Vagina (tissue), 2 donors: ENCODE measurements around the gene LYRM1. TPM values are rescaled to one million over a fixed set of nuclear protein-coding genes. Genes with fewer than 3 reads are reported as not detected.

Source experiments
- DNase-seq, 2 donors: peaks; one replicate each; pipeline ENCODE4 v3.0.0-alpha.2; 2017; ENCODE audit errors: extremely low spot score in 2 of 2
- H3K27ac ChIP-seq: fragments of 200-600 bp; sonication (generic); one replicate; pipeline ENCODE4 v1.5.1; 2019
- H3K27me3 ChIP-seq: fragments of 200-600 bp; sonication (generic); one replicate; pipeline ENCODE4 v1.5.1; 2019
- H3K36me3 ChIP-seq, 2 donors: fragments of 200-600 bp; sonication (generic); one replicate each; pipeline ENCODE4 v1.5.1; 2017 to 2019
- H3K4me1 ChIP-seq: fragments of 200-600 bp; sonication (generic); one replicate; pipeline ENCODE4 v1.5.1; 2019
- H3K4me3 ChIP-seq, 2 donors: fragments of 200-600 bp; sonication (generic); 1 replicate in 1 of 2; 2 replicates in 1 of 2; pipeline ENCODE4 v1.5.1; 2016 to 2019
- H3K9me3 ChIP-seq: fragments of 200-600 bp; sonication (generic); one replicate; pipeline ENCODE4 v1.5.1; 2019
- POLR2A ChIP-seq, 2 donors: fragments of 450-650 bp; IDR thresholded peaks; one replicate each; pipeline ENCODE4 v1.6.1; 2017; ENCODE audit warnings: antibody characterized with exemption in 2 of 2, mild to moderate bottlenecking in 2 of 2, moderate library complexity in 2 of 2
- POLR2AphosphoS5 ChIP-seq, 2 donors: sonication (generic); formaldehyde crosslinking; IDR thresholded peaks; one replicate each; pipeline ENCODE4 v1.9.0; 2017; ENCODE audit warnings: antibody characterized with exemption in 2 of 2, mild to moderate bottlenecking in 2 of 2, low read depth in 1 of 2; ENCODE audit not compliant: insufficient read depth in 1 of 2
- intact Hi-C: fragments of 100-400 bp; cut with DNase I; formaldehyde crosslinking; loops from one replicate; pipeline ENCODE4 v1.15.1; 2023
- total RNA-seq: library from RNA; depleted of rRNA; stranded (reverse); fragments of >200 nt; gene quantifications from one replicate; pipeline ENCODE4 v1.2.3, GENCODE V29; 2016
- TF ChIP-seq, protein P1 (sequence below), 3 experiments: fragments of 450-650 bp in 2 of 3; fragments of 200-600 bp in 1 of 3; sonication (generic) in 1 of 3; IDR thresholded peaks; one replicate each; pipeline ENCODE4 v1.5.1; 2017 to 2019; ENCODE audit warnings: antibody characterized with exemption in 3 of 3, mild to moderate bottlenecking in 2 of 3, moderate library complexity in 2 of 3

Gene LYRM1
- total RNA-seq, 1 donor from 2014 or later: 23.6 TPM

DNA sequence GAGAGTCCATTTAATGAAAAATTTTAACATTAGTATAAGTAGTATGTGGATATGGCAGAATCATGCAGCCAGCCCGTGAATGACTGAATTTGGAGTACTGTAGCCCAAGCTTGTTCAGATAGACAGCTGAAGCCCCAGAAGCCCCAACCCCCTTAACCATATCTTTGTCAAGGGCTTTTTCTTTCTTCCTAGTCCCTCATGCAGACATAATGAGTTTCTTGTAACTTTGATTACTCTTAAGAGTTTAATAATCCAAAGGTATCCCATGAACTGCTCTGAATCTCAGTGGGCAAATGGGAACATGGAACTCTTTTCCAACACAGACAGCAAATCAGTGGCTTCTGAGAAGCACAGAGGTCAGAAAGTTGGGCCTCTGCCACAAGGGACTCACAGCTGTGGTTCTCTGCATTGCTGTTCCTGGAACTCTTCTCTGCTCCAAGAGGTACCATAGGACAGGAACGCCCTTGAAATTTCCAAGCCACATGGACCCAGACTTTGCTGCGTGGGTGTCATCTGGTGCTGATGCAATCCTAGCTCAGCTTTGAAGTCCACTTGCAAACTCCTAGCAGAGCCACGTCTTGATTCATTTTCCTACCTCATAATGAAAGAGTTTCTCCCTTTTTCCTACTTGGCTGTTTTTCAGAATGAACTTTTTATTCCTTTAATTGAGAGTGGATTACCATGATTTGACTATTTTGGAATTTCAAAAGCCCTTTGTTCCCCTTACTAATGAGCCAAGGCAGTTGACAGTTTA is 18.1 kb downstream of the LYRM1 start:
- H3K4me1 ChIP-seq: peaks cover 9% of the 10 kb centered on the region
- H3K27ac ChIP-seq: no peak overlapping the region
- no peaks in the 10 kb centered on the region for H3K36me3 ChIP-seq
- intact Hi-C loops: no loop called here
- no peaks in the 10 kb centered on the region for H3K9me3 ChIP-seq
- no peak for DNase-seq
- TF ChIP-seq, protein P1, sequence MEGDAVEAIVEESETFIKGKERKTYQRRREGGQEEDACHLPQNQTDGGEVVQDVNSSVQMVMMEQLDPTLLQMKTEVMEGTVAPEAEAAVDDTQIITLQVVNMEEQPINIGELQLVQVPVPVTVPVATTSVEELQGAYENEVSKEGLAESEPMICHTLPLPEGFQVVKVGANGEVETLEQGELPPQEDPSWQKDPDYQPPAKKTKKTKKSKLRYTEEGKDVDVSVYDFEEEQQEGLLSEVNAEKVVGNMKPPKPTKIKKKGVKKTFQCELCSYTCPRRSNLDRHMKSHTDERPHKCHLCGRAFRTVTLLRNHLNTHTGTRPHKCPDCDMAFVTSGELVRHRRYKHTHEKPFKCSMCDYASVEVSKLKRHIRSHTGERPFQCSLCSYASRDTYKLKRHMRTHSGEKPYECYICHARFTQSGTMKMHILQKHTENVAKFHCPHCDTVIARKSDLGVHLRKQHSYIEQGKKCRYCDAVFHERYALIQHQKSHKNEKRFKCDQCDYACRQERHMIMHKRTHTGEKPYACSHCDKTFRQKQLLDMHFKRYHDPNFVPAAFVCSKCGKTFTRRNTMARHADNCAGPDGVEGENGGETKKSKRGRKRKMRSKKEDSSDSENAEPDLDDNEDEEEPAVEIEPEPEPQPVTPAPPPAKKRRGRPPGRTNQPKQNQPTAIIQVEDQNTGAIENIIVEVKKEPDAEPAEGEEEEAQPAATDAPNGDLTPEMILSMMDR (IDR thresholded peaks at IDR 0.05): no peak
- H3K27me3 ChIP-seq: no peaks in the 10 kb centered on the region
- no peak overlapping the region for H3K4me3 ChIP-seq

DNA sequence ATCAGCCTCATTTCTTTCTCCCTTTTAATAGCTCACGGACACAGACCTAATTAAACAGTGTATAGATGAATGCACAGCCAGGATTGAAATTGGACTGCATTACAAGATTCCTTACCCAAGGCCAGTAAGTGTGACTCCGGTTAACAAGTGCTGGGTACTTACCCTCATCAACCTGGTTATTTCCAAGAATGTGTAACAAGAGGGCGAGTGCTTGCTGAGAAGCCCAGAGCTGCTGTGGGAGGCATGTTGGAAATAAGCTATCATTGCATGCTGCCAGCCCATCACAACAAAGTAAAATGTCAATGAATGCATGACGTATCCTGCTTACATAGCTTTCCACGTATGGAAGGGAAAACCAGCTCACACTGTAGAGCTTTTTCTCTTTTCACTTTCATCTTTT is 19.5 kb downstream of the LYRM1 start:
- Histone ChIP-seq H3K9me3 (no peaks in the 10 kb centered on the region), H3K36me3 (peaks cover 0 to 12% of the 10 kb centered on the region in 2 donors), H3K4me1 (no peaks in the 10 kb centered on the region), H3K27me3 (no peaks in the 10 kb centered on the region), H3K4me3 (no peak overlapping the region), H3K27ac (no peak overlapping the region)
- DNase-seq: no peak
- no peak for TF ChIP-seq POLR2A (IDR thresholded peaks at IDR 0.05)
- TF ChIP-seq, protein P1 (IDR thresholded peaks at IDR 0.05): no peak
- TF ChIP-seq POLR2AphosphoS5 (IDR thresholded peaks at IDR 0.05; ENCODE audit: insufficient read depth in 1 of 2, low read depth in 1 of 2): no peak
- intact Hi-C loops: no loop called here

DNA sequence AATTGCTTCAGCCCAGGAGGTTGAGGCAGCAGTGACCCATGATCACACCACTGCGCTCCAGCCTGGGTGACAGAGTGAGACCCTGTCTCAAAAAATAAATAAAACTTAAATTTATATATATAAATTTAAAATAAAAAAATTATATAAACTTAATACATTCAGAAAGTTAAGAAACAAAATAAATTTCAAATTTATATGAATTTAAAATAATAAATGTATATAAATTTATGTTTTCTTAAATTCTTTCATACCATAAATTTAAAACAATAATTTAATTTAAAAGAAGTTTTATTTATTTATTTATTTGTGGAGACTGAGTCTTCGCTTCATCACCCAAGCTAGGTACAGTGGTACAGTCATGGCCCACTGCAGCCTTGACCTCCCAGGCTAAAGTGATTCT is 20.2 kb downstream of the LYRM1 start:
- H3K4me3 ChIP-seq: no peak overlapping the region
- intact Hi-C loops: no loop called here
- no peaks in the 10 kb centered on the region for H3K9me3 ChIP-seq
- H3K27me3 ChIP-seq: no peaks in the 10 kb centered on the region
- peaks cover 0 to 12% of the 10 kb centered on the region in 2 donors for H3K36me3 ChIP-seq
- TF ChIP-seq, protein P1 (IDR thresholded peaks at IDR 0.05): no peak
- TF ChIP-seq POLR2AphosphoS5 (IDR thresholded peaks at IDR 0.05; ENCODE audit: insufficient read depth in 1 of 2, low read depth in 1 of 2) (no peak), POLR2A (IDR thresholded peaks at IDR 0.05) (no peak)
- no peak for DNase-seq
- H3K27ac ChIP-seq: no peak overlapping the region
- H3K4me1 ChIP-seq: no peaks in the 10 kb centered on the region

DNA sequence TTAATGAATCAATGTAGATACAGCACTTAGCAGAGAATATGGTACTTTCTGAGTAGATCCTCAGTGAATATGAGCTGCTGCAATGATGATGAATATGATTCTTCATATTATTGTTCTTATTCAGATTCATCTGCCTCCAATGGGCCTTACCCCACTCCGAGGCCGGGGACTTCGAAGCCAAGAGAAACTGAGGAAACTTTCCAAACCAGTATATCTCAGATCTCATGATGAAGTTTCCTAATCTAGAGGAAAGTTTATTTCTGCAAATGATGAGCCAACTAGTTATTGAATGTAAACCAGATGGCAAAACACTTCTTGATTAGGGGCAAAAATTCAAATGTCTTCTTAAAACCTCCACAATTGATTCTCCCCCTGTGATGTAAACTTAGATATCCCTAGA is 23.3 kb downstream of the LYRM1 start:
- no peaks in the 10 kb centered on the region for H3K27me3 ChIP-seq
- H3K9me3 ChIP-seq: no peaks in the 10 kb centered on the region
- no peak for DNase-seq
- peaks cover 0 to 12% of the 10 kb centered on the region in 2 donors for H3K36me3 ChIP-seq
- TF ChIP-seq, protein P1 (IDR thresholded peaks at IDR 0.05): no peak
- TF ChIP-seq POLR2A (IDR thresholded peaks at IDR 0.05) (no peak), POLR2AphosphoS5 (IDR thresholded peaks at IDR 0.05; ENCODE audit: insufficient read depth in 1 of 2, low read depth in 1 of 2) (no peak)
- no peaks in the 10 kb centered on the region for H3K4me1 ChIP-seq
- no peak overlapping the region for H3K4me3 ChIP-seq
- no peak overlapping the region for H3K27ac ChIP-seq
- intact Hi-C loops: no loop called here

DNA sequence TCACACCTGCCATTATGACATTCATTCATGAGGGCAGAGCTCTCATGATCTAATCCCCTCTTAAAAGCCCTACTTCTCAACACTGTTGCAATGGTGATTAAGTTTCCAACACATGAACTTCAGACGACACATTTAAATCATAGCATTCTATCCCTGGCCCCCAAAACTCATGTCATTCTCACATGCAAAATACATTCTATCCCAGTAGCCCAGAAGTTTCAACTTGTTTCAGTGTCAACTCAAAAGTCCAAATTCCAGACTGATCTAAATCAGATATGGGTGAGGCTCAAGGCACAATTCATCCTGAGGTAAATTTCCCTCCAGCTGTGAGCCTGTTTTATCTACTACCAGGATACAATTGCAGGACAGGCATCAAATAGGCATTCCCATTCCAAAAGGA is 25.2 kb downstream of the LYRM1 start:
- TF ChIP-seq, protein P1 (IDR thresholded peaks at IDR 0.05): no peak
- no peak for TF ChIP-seq POLR2A (IDR thresholded peaks at IDR 0.05)
- TF ChIP-seq POLR2AphosphoS5 (IDR thresholded peaks at IDR 0.05; ENCODE audit: insufficient read depth in 1 of 2, low read depth in 1 of 2): no peak
- Histone ChIP-seq H3K27ac (no peak overlapping the region), H3K36me3 (peaks cover 0 to 12% of the 10 kb centered on the region in 2 donors), H3K9me3 (no peaks in the 10 kb centered on the region), H3K27me3 (no peaks in the 10 kb centered on the region), H3K4me3 (no peak overlapping the region), H3K4me1 (no peaks in the 10 kb centered on the region)
- intact Hi-C loops: no loop called here
- DNase-seq: no peak
